Smooth muscle cell (in vitro differentiated cells): Measurements from ENCODE around the gene RAB3IL1. TPM values are rescaled to one million over a fixed set of nuclear protein-coding genes. Genes with fewer than 3 reads are reported as not detected.
A peak's percentile ranks its signal among the peaks of the same experiment; 100 is the strongest.

ENCODE experiments used
- DNase-seq: peaks from one replicate; lab custom pipeline; 2025; ENCODE audit not compliant: unreplicated experiment; lab: John Stamatoyannopoulos, UW
- H2AFZ ChIP-seq: fragments of 200-600 bp; sonication (generic); 2 replicates; pipeline ENCODE4 v1.6.0; 2016; ENCODE audit warnings: antibody characterized with exemption, low read depth, mild to moderate bottlenecking
- H3F3A ChIP-seq: fragments of 200-600 bp; sonication (generic); 2 replicates; pipeline ENCODE4 v1.6.0; 2017; ENCODE audit warnings: antibody characterized with exemption, low read depth
- H3K27ac ChIP-seq: fragments of 200-600 bp; sonication (generic); 2 replicates; pipeline ENCODE4 v1.5.1; 2016; ENCODE audit warnings: low read depth, mild to moderate bottlenecking
- H3K27me3 ChIP-seq: fragments of 200-600 bp; sonication (generic); 2 replicates; pipeline ENCODE4 v1.6.1; 2016; ENCODE audit warnings: low read depth, mild to moderate bottlenecking
- H3K36me3 ChIP-seq: fragments of 200-600 bp; sonication (generic); 2 replicates; pipeline ENCODE4 v1.5.1; 2016; ENCODE audit warnings: low read depth
- H3K4me1 ChIP-seq: fragments of 200-600 bp; sonication (generic); 2 replicates; pipeline ENCODE4 v1.5.1; 2016; ENCODE audit warnings: low read depth
- H3K4me2 ChIP-seq: fragments of 200-600 bp; sonication (generic); 2 replicates; pipeline ENCODE4 v1.6.0; 2016; ENCODE audit warnings: mild to moderate bottlenecking
- H3K4me3 ChIP-seq: fragments of 200-600 bp; sonication (generic); 2 replicates; pipeline ENCODE4 v1.5.1; 2016; ENCODE audit warnings: mild to moderate bottlenecking
- H3K79me2 ChIP-seq: fragments of 200-600 bp; sonication (generic); 2 replicates; pipeline ENCODE4 v1.6.0; 2016; ENCODE audit warnings: low read depth, mild to moderate bottlenecking
- H3K9ac ChIP-seq: fragments of 200-600 bp; sonication (generic); 2 replicates; pipeline ENCODE4 v1.6.0; 2016; ENCODE audit warnings: low read depth
- H3K9me3 ChIP-seq: fragments of 200-600 bp; sonication (generic); replicated peaks from 2 replicates; pipeline ENCODE4 v1.5.1; 2016; ENCODE audit warnings: low read depth
- H4K20me1 ChIP-seq: fragments of 200-600 bp; sonication (generic); 2 replicates; pipeline ENCODE4 v1.6.0; 2016; ENCODE audit warnings: low read depth
- WGBS: methylation state at CpG from one replicate; pipeline ENCODE4 v1.1.7; 2016; ENCODE audit warnings: low lambda C conversion rate; 5-methylcytosine and 5-hydroxymethylcytosine counted together
- polyA plus RNA-seq: library from polyadenylated mRNA; unstranded; fragments of >200 nt; fragmentation: Nextera tagmentation; extraction: Ambion mirVana; gene quantifications from 2 replicates; pipeline ENCODE4 v1.2.1, GENCODE V29; 2016
- total RNA-seq: library from RNA; depleted of rRNA; stranded (reverse); fragments of >200 nt; gene quantifications from 2 replicates; pipeline ENCODE4 v1.2.3, GENCODE V29; 2014
- TF ChIP-seq, protein P1 (sequence below): fragments of 200-600 bp; sonication (generic); IDR thresholded peaks from 2 replicates; pipeline ENCODE4 v1.5.1; 2017; ENCODE audit warnings: borderline replicate concordance, mild to moderate bottlenecking, antibody characterized with exemption; ENCODE audit not compliant: insufficient read depth, poor library complexity, severe bottlenecking

The RAB3IL1 gene
- total and polyA plus RNA-seq, 2 experiments from 2014 or later: 4.9 to 11.6 TPM

DNA sequence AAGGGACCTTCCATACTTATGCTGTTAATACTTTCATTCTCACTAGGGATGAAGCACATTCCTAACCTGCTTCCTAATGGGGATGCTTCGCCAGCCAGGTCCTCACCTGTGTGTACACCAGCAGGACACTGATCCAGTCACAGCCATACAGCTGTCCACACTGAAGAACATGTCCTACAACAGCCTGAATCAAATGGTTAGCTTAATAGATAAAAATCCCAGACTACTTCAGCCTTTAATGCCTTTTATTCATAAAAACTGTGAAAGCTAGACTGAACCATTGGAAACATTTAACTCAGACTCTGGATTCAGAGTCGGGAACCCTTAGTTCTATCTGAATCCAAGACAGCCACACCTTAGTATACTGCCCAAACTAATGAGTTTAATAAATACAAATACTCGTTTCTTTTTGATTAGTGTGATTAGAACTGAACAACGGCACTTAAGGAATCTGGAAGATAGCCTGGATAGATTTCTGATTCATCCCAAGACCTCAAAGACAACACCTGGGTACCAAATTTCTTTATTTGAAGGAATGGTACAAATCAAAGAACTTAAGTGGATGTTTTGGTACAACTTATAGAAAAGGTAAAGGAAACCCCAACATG, 46.8 kb upstream of the RAB3IL1 start:
- no peak overlapping the region for H3K27ac ChIP-seq
- H3K9ac ChIP-seq: no peak overlapping the region
- WGBS: 95% methylated on average over 4 of the region's 4 CpGs
- H3F3A ChIP-seq: peaks cover 31% of the 10 kb centered on the region
- peaks cover 27% of the 10 kb centered on the region for H3K79me2 ChIP-seq
- H3K27me3 ChIP-seq: no peaks in the 10 kb centered on the region
- H2AFZ ChIP-seq: no peak overlapping the region
- H4K20me1 ChIP-seq: peaks cover 59% of the 10 kb centered on the region
- no peak overlapping the region for H3K4me2 ChIP-seq
- peak overlapping the region; percentile 93 for H3K4me3 ChIP-seq
- H3K9me3 ChIP-seq: no peaks in the 10 kb centered on the region
- no peak for DNase-seq
- H3K4me1 ChIP-seq: peaks cover 19% of the 10 kb centered on the region
- H3K36me3 ChIP-seq: no peaks in the 10 kb centered on the region
- TF ChIP-seq, protein P1, sequence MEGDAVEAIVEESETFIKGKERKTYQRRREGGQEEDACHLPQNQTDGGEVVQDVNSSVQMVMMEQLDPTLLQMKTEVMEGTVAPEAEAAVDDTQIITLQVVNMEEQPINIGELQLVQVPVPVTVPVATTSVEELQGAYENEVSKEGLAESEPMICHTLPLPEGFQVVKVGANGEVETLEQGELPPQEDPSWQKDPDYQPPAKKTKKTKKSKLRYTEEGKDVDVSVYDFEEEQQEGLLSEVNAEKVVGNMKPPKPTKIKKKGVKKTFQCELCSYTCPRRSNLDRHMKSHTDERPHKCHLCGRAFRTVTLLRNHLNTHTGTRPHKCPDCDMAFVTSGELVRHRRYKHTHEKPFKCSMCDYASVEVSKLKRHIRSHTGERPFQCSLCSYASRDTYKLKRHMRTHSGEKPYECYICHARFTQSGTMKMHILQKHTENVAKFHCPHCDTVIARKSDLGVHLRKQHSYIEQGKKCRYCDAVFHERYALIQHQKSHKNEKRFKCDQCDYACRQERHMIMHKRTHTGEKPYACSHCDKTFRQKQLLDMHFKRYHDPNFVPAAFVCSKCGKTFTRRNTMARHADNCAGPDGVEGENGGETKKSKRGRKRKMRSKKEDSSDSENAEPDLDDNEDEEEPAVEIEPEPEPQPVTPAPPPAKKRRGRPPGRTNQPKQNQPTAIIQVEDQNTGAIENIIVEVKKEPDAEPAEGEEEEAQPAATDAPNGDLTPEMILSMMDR: no peak

DNA sequence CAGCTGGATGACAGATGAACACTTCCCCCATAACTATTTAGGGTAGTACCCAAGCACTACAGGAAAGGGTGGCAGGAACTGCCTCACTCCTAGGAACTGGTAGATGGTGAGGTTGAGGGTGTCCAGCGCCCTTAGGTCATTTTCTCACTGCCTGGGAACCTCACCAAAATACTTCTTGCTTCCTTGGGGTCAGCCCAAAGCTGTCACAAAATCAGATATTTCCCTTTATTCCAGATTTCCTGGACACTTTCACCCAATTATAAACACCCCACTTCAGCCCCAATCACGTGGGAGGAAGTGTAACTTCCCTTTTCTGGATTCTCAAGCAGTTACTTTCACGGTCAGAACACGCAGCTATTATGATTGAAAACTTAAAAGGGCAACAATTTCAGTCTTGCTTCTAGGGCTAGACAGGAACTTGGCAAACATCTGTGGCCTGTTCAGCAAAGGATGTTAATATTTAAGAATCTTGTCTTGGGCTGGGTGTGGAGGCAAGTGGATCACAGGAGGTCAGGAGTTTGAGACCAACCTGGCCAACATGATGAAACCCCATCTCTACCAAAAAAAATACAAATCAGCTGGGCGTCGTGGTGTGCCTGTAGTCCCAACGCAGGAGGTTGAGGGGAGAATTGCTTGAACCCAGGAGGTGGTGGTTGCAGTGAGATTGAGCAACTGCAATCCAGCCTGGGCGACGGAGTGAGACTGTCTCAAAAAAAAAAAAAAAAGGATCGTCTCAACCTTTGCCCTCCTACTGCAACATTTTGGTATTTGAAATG, 46.1 kb upstream of the RAB3IL1 start:
- H3K27ac ChIP-seq: peak overlapping the region; percentile 37
- DNase-seq: no peak
- peaks cover 25% of the 10 kb centered on the region for H3F3A ChIP-seq
- no peak overlapping the region for H3K9ac ChIP-seq
- H3K79me2 ChIP-seq: peaks cover 24% of the 10 kb centered on the region
- no peak overlapping the region for H2AFZ ChIP-seq
- 85% methylated on average over 10 of the region's 10 CpGs for WGBS
- H3K9me3 ChIP-seq: no peaks in the 10 kb centered on the region
- H3K4me1 ChIP-seq: peaks cover 12% of the 10 kb centered on the region
- H4K20me1 ChIP-seq: peaks cover 59% of the 10 kb centered on the region
- H3K4me3 ChIP-seq: no peak overlapping the region
- TF ChIP-seq, protein P1: no peak
- H3K27me3 ChIP-seq: no peaks in the 10 kb centered on the region
- H3K36me3 ChIP-seq: no peaks in the 10 kb centered on the region
- no peak overlapping the region for H3K4me2 ChIP-seq

DNA sequence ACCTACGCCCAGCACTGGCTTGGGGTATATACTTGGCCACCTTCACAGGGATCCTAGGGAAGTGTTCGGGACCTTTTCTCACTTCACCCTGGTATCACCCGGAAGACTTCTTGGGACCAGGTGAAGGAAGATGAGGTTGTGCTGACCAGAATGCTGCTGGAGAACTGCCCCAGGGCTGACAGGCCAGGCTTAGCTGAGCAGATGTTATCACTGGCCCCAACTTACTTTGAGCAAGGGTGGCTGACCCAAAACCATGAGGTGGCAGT, 45.6 kb upstream of the RAB3IL1 start:
- WGBS: 91% methylated on average over 3 of the region's 3 CpGs
- TF ChIP-seq, protein P1: no peak
- Histone ChIP-seq H3K36me3 (no peaks in the 10 kb centered on the region), H3K79me2 (peaks cover 24% of the 10 kb centered on the region), H3K9ac (no peak overlapping the region), H3K4me1 (peaks cover 8% of the 10 kb centered on the region), H3K27ac (peak overlapping the region; percentile 37), H4K20me1 (peaks cover 59% of the 10 kb centered on the region), H3F3A (peaks cover 25% of the 10 kb centered on the region), H3K4me3 (no peak overlapping the region), H3K27me3 (no peaks in the 10 kb centered on the region), H2AFZ (no peak overlapping the region), H3K4me2 (no peak overlapping the region), H3K9me3 (no peaks in the 10 kb centered on the region)
- no peak for DNase-seq
